GM12801 (cell line): ENCODE measurements around the gene ADD1.

Source experiments
- CTCF ChIP-seq: IDR thresholded peaks from one replicate; pipeline ENCODE4 v1.5.1; 2011; ENCODE audit warnings: control low read depth; ENCODE audit not compliant: insufficient read length; ENCODE audit errors: extremely low read depth

ADD1 gene

GRCh38 chr4:2827874-2828751 lies 15.5 kb upstream of the ADD1 start:
- no peak for TF ChIP-seq CTCF

- TF ChIP-seq CTCF, result no peak
Measured at GRCh38 chr4:2828758-2829181, 14.9 kb upstream of the ADD1 start.

- TF ChIP-seq CTCF, result no peak
Measured at GRCh38 chr4:2829321-2829932, 14.2 kb upstream of the ADD1 start.

- no peak for TF ChIP-seq CTCF
Measured at GRCh38 chr4:2829933-2830451, 13.7 kb upstream of the ADD1 start.

- no peak for TF ChIP-seq CTCF
Measured at GRCh38 chr4:2830632-2831610, 12.7 kb upstream of the ADD1 start.

GRCh38 chr4:2831611-2832308 lies 11.9 kb upstream of the ADD1 start:
- TF ChIP-seq CTCF, result no peak
